ENCODE data around the gene NDRG3. TPM values are rescaled to one million over a fixed set of nuclear protein-coding genes. Genes with fewer than 3 reads are reported as not detected.
"Not testable (repeated sequence)": the region's sequence is repeated elsewhere in the genome, so short reads cannot be mapped to it uniquely, and the experiment has no call there.

NDRG3 gene
- polyA plus RNA-seq, 1 donor from 2014 or later: 61.0 TPM

DNA sequence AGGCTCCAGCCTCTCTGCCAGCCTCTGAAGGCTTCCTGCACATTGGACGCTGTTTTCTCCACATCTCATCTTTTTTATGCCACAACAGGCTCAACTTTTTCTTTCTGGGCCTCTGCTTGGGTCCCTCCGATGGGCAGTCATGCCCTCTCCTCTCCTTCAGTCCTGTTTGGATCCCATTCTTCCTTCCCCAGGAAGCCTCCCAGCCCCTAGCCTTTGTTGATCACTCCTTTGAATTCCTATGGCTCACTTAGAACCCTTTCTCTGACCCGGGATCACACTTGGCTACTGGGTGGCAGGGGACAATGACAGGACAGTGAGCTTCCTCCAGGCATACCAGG, 104.4 kb downstream of the NDRG3 start:
- no peaks in the 10 kb centered on the region for H4K20me1 ChIP-seq (ENCODE audit: insufficient read depth)
- H3K79me2 ChIP-seq (replicated peaks; ENCODE audit: insufficient read depth, low read length): no peaks in the 10 kb centered on the region
- H3K36me3 ChIP-seq (ENCODE audit: insufficient read depth, low read length): no peaks in the 10 kb centered on the region
- no peaks in the 10 kb centered on the region for H3K9me2 ChIP-seq (ENCODE audit: insufficient read depth, low read length)
- no peak overlapping the region for H3K4me3 ChIP-seq (ENCODE audit: low read length)
- no peak overlapping the region for H2AFZ ChIP-seq (ENCODE audit: low read depth, low read length)
- H3K27me3 ChIP-seq (ENCODE audit: insufficient read depth, low read depth, low read length): no peaks in the 10 kb centered on the region
- no peaks in the 10 kb centered on the region for H3K9me3 ChIP-seq (ENCODE audit: low read length)
- no peak overlapping the region for H3K9ac ChIP-seq (ENCODE audit: low read length)
- no peaks in the 10 kb centered on the region for H3F3A ChIP-seq (ENCODE audit: insufficient read depth, low read length, poor library complexity, severe bottlenecking)
- no peak for TF ChIP-seq POLR2AphosphoS5 (IDR thresholded peaks at IDR 0.05)
- TF ChIP-seq REST (IDR thresholded peaks at IDR 0.05; ENCODE audit: borderline replicate concordance): no peak
- no peak for TF ChIP-seq RAD21 (conservative IDR thresholded peaks at IDR 0.05)
- no peak for TF ChIP-seq EP300 (conservative IDR thresholded peaks at IDR 0.05; ENCODE audit: poor library complexity, severe bottlenecking)
- no peak for TF ChIP-seq EZH2 (IDR thresholded peaks at IDR 0.05; ENCODE audit: borderline replicate concordance, insufficient read depth, low read length, poor library complexity, severe bottlenecking)
- no peak for TF ChIP-seq SMC3 (conservative IDR thresholded peaks at IDR 0.05; ENCODE audit: poor library complexity)
- no peak for TF ChIP-seq MXI1 (conservative IDR thresholded peaks at IDR 0.05; ENCODE audit: poor library complexity, severe bottlenecking)
- no peak for TF ChIP-seq CTCF (IDR thresholded peaks at IDR 0.05; ENCODE audit: poor library complexity, severe bottlenecking)
- TF ChIP-seq TAF1 (IDR thresholded peaks at IDR 0.05; ENCODE audit: low read depth): no peak
- no peak overlapping the region for H3K4me2 ChIP-seq (ENCODE audit: low read length)
- no peak overlapping the region for H3K27ac ChIP-seq (ENCODE audit: low read length)

GRCh38 chr20:36638876-36639400, 107.0 kb downstream of the NDRG3 start:
- not testable (repeated sequence) for H3K79me2 ChIP-seq (replicated peaks; ENCODE audit: insufficient read depth, low read length); H4K20me1 ChIP-seq (ENCODE audit: insufficient read depth); H3K9me2 ChIP-seq (ENCODE audit: insufficient read depth, low read length); H3K27ac ChIP-seq (ENCODE audit: low read length); H3K36me3 ChIP-seq (ENCODE audit: insufficient read depth, low read length); H3F3A ChIP-seq (ENCODE audit: insufficient read depth, low read length, poor library complexity, severe bottlenecking); H2AFZ ChIP-seq (ENCODE audit: low read depth, low read length); H3K9me3 ChIP-seq (ENCODE audit: low read length); H3K27me3 ChIP-seq (ENCODE audit: insufficient read depth, low read depth, low read length); H3K4me3 ChIP-seq (ENCODE audit: low read length); H3K4me2 ChIP-seq (ENCODE audit: low read length); H3K9ac ChIP-seq (ENCODE audit: low read length)

- Histone ChIP-seq H4K20me1 (ENCODE audit: insufficient read depth) (no peaks in the 10 kb centered on the region), H3K9ac (ENCODE audit: low read length) (no peak overlapping the region), H2AFZ (ENCODE audit: low read depth, low read length) (no peak overlapping the region), H3K27me3 (ENCODE audit: insufficient read depth, low read depth, low read length) (no peaks in the 10 kb centered on the region), H3K36me3 (ENCODE audit: insufficient read depth, low read length) (no peaks in the 10 kb centered on the region), H3K9me3 (ENCODE audit: low read length) (no peaks in the 10 kb centered on the region), H3K27ac (ENCODE audit: low read length) (no peak overlapping the region), H3K9me2 (ENCODE audit: insufficient read depth, low read length) (no peaks in the 10 kb centered on the region), H3F3A (ENCODE audit: insufficient read depth, low read length, poor library complexity, severe bottlenecking) (no peaks in the 10 kb centered on the region), H3K4me3 (ENCODE audit: low read length) (no peak overlapping the region), H3K79me2 (replicated peaks; ENCODE audit: insufficient read depth, low read length) (no peaks in the 10 kb centered on the region), H3K4me2 (ENCODE audit: low read length) (no peak overlapping the region)
- TF ChIP-seq TAF1 (IDR thresholded peaks at IDR 0.05; ENCODE audit: low read depth) (no peak), EZH2 (IDR thresholded peaks at IDR 0.05; ENCODE audit: borderline replicate concordance, insufficient read depth, low read length, poor library complexity, severe bottlenecking) (no peak), CTCF (IDR thresholded peaks at IDR 0.05; ENCODE audit: poor library complexity, severe bottlenecking) (no peak), POLR2AphosphoS5 (IDR thresholded peaks at IDR 0.05) (no peak), RAD21 (conservative IDR thresholded peaks at IDR 0.05) (no peak), EP300 (conservative IDR thresholded peaks at IDR 0.05; ENCODE audit: poor library complexity, severe bottlenecking) (no peak), REST (IDR thresholded peaks at IDR 0.05; ENCODE audit: borderline replicate concordance) (no peak), MXI1 (conservative IDR thresholded peaks at IDR 0.05; ENCODE audit: poor library complexity, severe bottlenecking) (no peak), SMC3 (conservative IDR thresholded peaks at IDR 0.05; ENCODE audit: poor library complexity) (no peak)
These were observed 111.5 kb downstream of the NDRG3 start for GRCh38 chr20:36634342-36634741.
